H1 (cell line): ENCODE measurements around the gene WFDC8. TPM values are rescaled to one million over a fixed set of nuclear protein-coding genes. Genes with fewer than 3 reads are reported as not detected.
A peak's percentile ranks its signal among the peaks of the same experiment; 100 is the strongest.
"Not testable (repeated sequence)": the region's sequence is repeated elsewhere in the genome, so short reads cannot be mapped to it uniquely, and the experiment has no call there.

Source experiments
- CTCF ChIA-PET: fragments of 300-600 bp; sonication (Branson Sonifier 250); formaldehyde crosslinking; loops from one replicate; lab custom pipeline; 2021; ENCODE audit not compliant: partially characterized antibody; lab: Charles Lee
- POLR2A ChIA-PET: fragments of 300-600 bp; sonication (Branson Sonifier 250); formaldehyde crosslinking; loops from one replicate; lab custom pipeline; 2021; ENCODE audit warnings: inconsistent platforms; ENCODE audit not compliant: partially characterized antibody; lab: Charles Lee
- DNase-seq, 2 experiments: peaks; one replicate each; pipeline versions ENCODE4 v3.0.0 to v3.0.0-alpha.2; 2010 to 2022; ENCODE audit warnings: low spot score in 2 of 2, low read depth in 1 of 2, mixed read lengths in 1 of 2
- FAIRE-seq: peaks from 2 replicates; lab custom pipeline; 2011; peaks lifted over from hg19 to GRCh38; lab: Jason Lieb, UNC
- H2AFZ ChIP-seq: 2 replicates; pipeline ENCODE4 v1.8.1; 2012; ENCODE audit warnings: low read length, inconsistent platforms
- H2AK5ac ChIP-seq: 2 replicates; pipeline ENCODE4 v1.6.1; 2013; ENCODE audit warnings: low read depth, low read length
- H2BK120ac ChIP-seq: replicated peaks from 2 replicates; pipeline ENCODE3; 2013; ENCODE audit warnings: low read depth, low read length, inconsistent platforms
- H2BK12ac ChIP-seq: 2 replicates; pipeline ENCODE4 v1.6.1; 2013; ENCODE audit warnings: low read depth, low read length
- H2BK15ac ChIP-seq: 2 replicates; pipeline ENCODE4 v1.6.1; 2013; ENCODE audit warnings: low read length
- H2BK20ac ChIP-seq: 2 replicates; pipeline ENCODE4 v1.6.1; 2013; ENCODE audit warnings: low read length
- H2BK5ac ChIP-seq: 2 replicates; pipeline ENCODE4 v1.6.1; 2013; ENCODE audit warnings: low read depth, low read length
- H3K14ac ChIP-seq: 2 replicates; pipeline ENCODE4 v1.6.1; 2013; ENCODE audit warnings: inconsistent platforms; ENCODE audit not compliant: insufficient read length
- H3K18ac ChIP-seq: 2 replicates; pipeline ENCODE4 v1.6.1; 2013; ENCODE audit warnings: low read length; ENCODE audit errors: extremely low read depth
- H3K23ac ChIP-seq: 2 replicates; pipeline ENCODE4 v1.6.1; 2013; ENCODE audit warnings: inconsistent platforms; ENCODE audit not compliant: insufficient read length
- H3K23me2 ChIP-seq: 2 replicates; pipeline ENCODE4 v1.6.1; 2013; ENCODE audit warnings: low read depth, low read length
- H3K27ac ChIP-seq: 2 replicates; pipeline ENCODE4 v1.6.1; 2011; ENCODE audit warnings: low read depth, low read length, inconsistent platforms
- H3K27me3 ChIP-seq, 4 experiments: replicated peaks in 1 of 4; 1 replicate in 1 of 4; 2 replicates in 3 of 4; pipeline versions ENCODE4 v1.6.1 to v1.8.1; 2011 to 2013; ENCODE audit warnings: low read length in 3 of 4, mild to moderate bottlenecking in 3 of 4, inconsistent platforms in 2 of 4, mixed read lengths in 2 of 4, moderate library complexity in 1 of 4; ENCODE audit not compliant: control insufficient read depth in 3 of 4, insufficient read depth in 3 of 4; ENCODE audit errors: extremely low read depth in 1 of 4
- H3K36me3 ChIP-seq, 4 experiments: 2 replicates each; pipeline versions ENCODE4 v1.6.1 to v1.8.1; 2011 to 2013; ENCODE audit warnings: mild to moderate bottlenecking in 4 of 4, low read length in 3 of 4, moderate library complexity in 2 of 4, control low read depth in 1 of 4, inconsistent platforms in 1 of 4; ENCODE audit not compliant: insufficient read depth in 4 of 4, control insufficient read depth in 2 of 4
- H3K4ac ChIP-seq: replicated peaks from 2 replicates; pipeline ENCODE3; 2013; ENCODE audit warnings: low read length, low read depth, mixed read lengths, inconsistent platforms; ENCODE audit not compliant: insufficient read length
- H3K4me1 ChIP-seq, 4 experiments: replicated peaks in 1 of 4; 1 replicate in 1 of 4; 2 replicates in 3 of 4; pipeline versions ENCODE4 v1.6.1 to v1.8.1; 2011 to 2013; ENCODE audit warnings: low read length in 3 of 4, inconsistent platforms in 2 of 4, mixed read lengths in 1 of 4; ENCODE audit not compliant: insufficient read depth in 4 of 4, control insufficient read depth in 3 of 4
- H3K4me2 ChIP-seq, 2 experiments: 2 replicates each; pipeline versions ENCODE4 v1.6.1 to v1.8.1; 2011 to 2013; ENCODE audit warnings: low read depth in 2 of 2, low read length in 2 of 2, control low read depth in 1 of 2, inconsistent platforms in 1 of 2, mild to moderate bottlenecking in 1 of 2; ENCODE audit not compliant: insufficient read depth in 1 of 2
- H3K4me3 ChIP-seq, 4 experiments: fragments of 200-600, 300-600 bp in 1 of 4; sonication (generic), shearing (Covaris generic), sonication (Bioruptor Twin) in 1 of 4; 2 replicates each; pipeline versions ENCODE4 v1.5.1 to v1.8.1; 2011 to 2016; ENCODE audit warnings: low read length in 4 of 4, low read depth in 3 of 4, control low read depth in 2 of 4, inconsistent platforms in 2 of 4, mild to moderate bottlenecking in 2 of 4, mixed read lengths in 1 of 4, moderate library complexity in 1 of 4; ENCODE audit not compliant: insufficient read depth in 2 of 4; ENCODE audit errors: extremely low read depth in 1 of 4
- H3K56ac ChIP-seq: replicated peaks from 2 replicates; pipeline ENCODE3; 2013; ENCODE audit warnings: low read depth, mild to moderate bottlenecking, mixed read lengths, low read length, inconsistent platforms; ENCODE audit not compliant: insufficient read length
- H3K79me1 ChIP-seq: 2 replicates; pipeline ENCODE4 v1.6.1; 2013; ENCODE audit warnings: low read depth, low read length, control low read depth
- H3K79me2 ChIP-seq, 2 experiments: 2 replicates each; pipeline versions ENCODE4 v1.6.1 to v1.8.1; 2012 to 2013; ENCODE audit warnings: low read length in 2 of 2, mild to moderate bottlenecking in 2 of 2, inconsistent platforms in 1 of 2; ENCODE audit not compliant: insufficient read depth in 2 of 2, control insufficient read depth in 1 of 2
- H3K9ac ChIP-seq, 4 experiments: replicated peaks in 1 of 4; 1 replicate in 1 of 4; 2 replicates in 3 of 4; pipeline versions ENCODE4 v1.6.1 to v1.8.1; 2011 to 2013; ENCODE audit warnings: low read depth in 3 of 4, low read length in 3 of 4, control low read depth in 2 of 4, mild to moderate bottlenecking in 2 of 4, moderate library complexity in 2 of 4, inconsistent platforms in 1 of 4; ENCODE audit errors: extremely low read depth in 1 of 4
- H3K9me3 ChIP-seq, 2 experiments: 2 replicates each; pipeline versions ENCODE4 v1.6.1 to v1.8.1; 2012 to 2013; ENCODE audit warnings: mild to moderate bottlenecking in 2 of 2, moderate library complexity in 2 of 2, control low read depth in 1 of 2, inconsistent platforms in 1 of 2, low read depth in 1 of 2, low read length in 1 of 2, mixed read lengths in 1 of 2; ENCODE audit not compliant: insufficient read depth in 2 of 2
- H4K20me1 ChIP-seq, 2 experiments: replicated peaks in 1 of 2; 2 replicates each; pipeline versions ENCODE3 to v1.8.1; 2011 to 2013; ENCODE audit warnings: inconsistent platforms in 2 of 2, low read length in 2 of 2, mild to moderate bottlenecking in 1 of 2; ENCODE audit not compliant: insufficient read depth in 2 of 2, control insufficient read depth in 1 of 2
- H4K5ac ChIP-seq: 2 replicates; pipeline ENCODE4 v1.6.1; 2013; ENCODE audit warnings: low read length, low read depth, mixed read lengths, inconsistent platforms; ENCODE audit not compliant: insufficient read length
- H4K8ac ChIP-seq: 2 replicates; pipeline ENCODE4 v1.8.0; 2013; ENCODE audit warnings: mild to moderate bottlenecking, moderate library complexity, low read length, inconsistent platforms; ENCODE audit not compliant: insufficient read depth; ENCODE audit errors: extremely low read depth
- H4K91ac ChIP-seq: replicated peaks from 2 replicates; pipeline ENCODE3; 2013; ENCODE audit warnings: low read length, mixed read lengths, inconsistent platforms; ENCODE audit not compliant: insufficient read length
- KDM1A ChIP-seq: fragments of 200-600, 300-600 bp; sonication (generic); IDR thresholded peaks from 2 replicates; pipeline ENCODE4 v1.7.1; 2016; ENCODE audit warnings: mild to moderate bottlenecking, low read length, borderline replicate concordance
- WGBS, 2 experiments: shearing (Covaris generic) in 1 of 2; methylation state at CpG; one replicate each; pipeline versions ENCODE4 v1.1.6 to v1.1.7; 2013 to 2015; ENCODE audit warnings: low lambda C conversion rate in 2 of 2, mixed read lengths in 2 of 2, inconsistent platforms in 1 of 2, low coverage in 1 of 2, missing lambda C conversion rate in 1 of 2; ENCODE audit not compliant: insufficient replicate concordance in 2 of 2, insufficient coverage in 1 of 2, insufficient read length in 1 of 2; ENCODE audit errors: extremely low coverage in 1 of 2, missing lambda C conversion rate in 1 of 2; 5-methylcytosine and 5-hydroxymethylcytosine counted together
- polyA plus RNA-seq, 7 experiments: library from polyadenylated mRNA; depleted of rRNA in 3 of 7; stranded (reverse) in 5 of 7; unstranded in 2 of 7; fragments of >200 nt in 5 of 7; fragments of 200-250 nt in 2 of 7; gene quantifications; 1 replicate in 5 of 7; 2 replicates in 1 of 7; 4 replicates in 1 of 7; pipeline versions ENCODE4 v1.2.1 to v1.2.3, GENCODE V29; 2011 to 2013; ENCODE audit warnings: missing spikeins in 2 of 7, mixed read lengths in 2 of 7
- total RNA-seq: library from RNA; stranded (reverse); fragmentation: NEBNext Ultra II Directional; extraction: Animal tissue kit (Norgen Biotek cat#: 25700); gene quantifications from 2 replicates; pipeline ENCODE4 v1.2.1, GENCODE V29; 2021

Gene WFDC8
- total and polyA plus RNA-seq, 2 of the 8 experiments (the other 6 are each of a cell fraction or from before 2014, with no cell fraction given): not detected

DNA sequence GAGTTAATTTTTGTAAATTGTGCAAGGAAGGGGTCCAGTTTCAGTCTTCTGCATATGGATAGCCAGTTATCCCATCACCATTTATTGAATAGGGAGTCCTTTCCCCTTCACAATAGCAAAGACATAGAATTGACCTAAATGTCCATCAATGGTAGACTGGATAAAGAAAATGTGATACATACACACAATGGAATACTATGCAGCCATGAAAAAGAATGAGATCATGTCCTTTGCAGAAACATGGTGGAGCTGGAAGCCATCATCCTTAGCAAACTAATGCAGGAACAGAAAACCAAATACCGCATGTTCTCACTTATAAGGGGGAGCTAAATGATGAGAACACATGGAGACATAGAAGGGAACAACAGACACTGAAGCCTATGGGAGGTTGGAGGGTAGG, 9.4 kb downstream of the WFDC8 start:
- H3K23ac ChIP-seq, H3K4me3 ChIP-seq, H2BK15ac ChIP-seq, H3K9ac ChIP-seq, H3K36me3 ChIP-seq, H2BK120ac ChIP-seq, H4K20me1 ChIP-seq, H3K4me2 ChIP-seq, H3K9me3 ChIP-seq, H3K14ac ChIP-seq, DNase-seq, H3K18ac ChIP-seq, H3K4me1 ChIP-seq, H2BK20ac ChIP-seq, H3K27ac ChIP-seq, FAIRE-seq, H3K56ac ChIP-seq, H2AK5ac ChIP-seq, H4K8ac ChIP-seq, H3K4ac ChIP-seq, H3K79me2 ChIP-seq, H2BK5ac ChIP-seq, H2AFZ ChIP-seq, H4K5ac ChIP-seq, H4K91ac ChIP-seq, H3K27me3 ChIP-seq, H2BK12ac ChIP-seq, H3K23me2 ChIP-seq, POLR2A ChIA-PET, H3K79me1 ChIP-seq: not testable (repeated sequence)
- 80% methylated on average over 1 of the region's 1 CpG; no CpG with 5 or more reads in 1 of the 2 experiments for WGBS, 2 experiments
- CTCF ChIA-PET: interaction anchor here (0.6 kb wide), 1 partner anchor 23 kb away, joined by 3 read pairs; no protein-coding TSS in a partner anchor
- TF ChIP-seq KDM1A: peak; percentile 67; the same call in 1 of the 2 replicates
